ENCODE measurements around the gene SLC7A14. TPM values are rescaled to one million over a fixed set of nuclear protein-coding genes. Genes with fewer than 3 reads are reported as not detected.

Gene SLC7A14
- total and polyA plus RNA-seq, 2 donors (not counting 3 experiments of a cell fraction or from before 2014, with no cell fraction given), result 0.07 to 0.57 TPM

- dilution Hi-C loops (cut with MboI; ENCODE audit: extremely low pct_ligation_motif_present, low sequenced_read_pairs), result no loop called here
- Histone ChIP-seq H3K9me3 (replicated peaks; ENCODE audit: control insufficient read depth, insufficient read depth, low read length) (no peaks in the 10 kb centered on the region), H3K27me3 (ENCODE audit: control insufficient read depth in 2 of 2, insufficient read depth in 2 of 2, low read length in 2 of 2) (no peaks in the 10 kb centered on the region), H3K27ac (ENCODE audit: insufficient read depth, low read depth, low read length) (no peak overlapping the region), H3K4me2 (ENCODE audit: insufficient read depth, low read length) (no peak overlapping the region), H3K79me2 (ENCODE audit: control insufficient read depth, insufficient read depth, low read length) (no peaks in the 10 kb centered on the region), H3K4me1 (ENCODE audit: control insufficient read depth, extremely low read depth, insufficient read depth, low read length) (no peaks in the 10 kb centered on the region), H2AFZ (ENCODE audit: low read depth, low read length) (no peak overlapping the region), H3K36me3 (ENCODE audit: control insufficient read depth in 2 of 2, extremely low read depth in 1 of 2, insufficient read depth in 2 of 2, low read length in 2 of 2) (no peaks in the 10 kb centered on the region), H3K9ac (replicated peaks; ENCODE audit: extremely low read depth, insufficient read depth, low read length) (no peak overlapping the region), H4K20me1 (replicated peaks; ENCODE audit: control insufficient read depth, extremely low read depth, insufficient read depth, low read length) (no peaks in the 10 kb centered on the region), H3K4me3 (replicated peaks in 1 of 3; ENCODE audit: insufficient read depth in 1 of 3, low read depth in 1 of 3, low read length in 3 of 3) (no peak overlapping the region), H3K9me1 (replicated peaks; ENCODE audit: control insufficient read depth, extremely low read depth, insufficient read depth, low read length) (no peaks in the 10 kb centered on the region)
- no TSS peak for BruUV-seq (replicated peaks)
- FAIRE-seq (no peak), DNase-seq (ENCODE audit: low read depth, low spot score) (no peak)
- intact Hi-C loops (cut with micrococcal nuclease), result no loop called here
- CTCF ChIA-PET, result no interaction called here
- POLR2A ChIA-PET, result no interaction called here
- TF ChIP-seq POLR2AphosphoS5 (IDR thresholded peaks at IDR 0.05; ENCODE audit: insufficient read depth, low read depth, low read length), result no peak
- TF ChIP-seq, protein P1, sequence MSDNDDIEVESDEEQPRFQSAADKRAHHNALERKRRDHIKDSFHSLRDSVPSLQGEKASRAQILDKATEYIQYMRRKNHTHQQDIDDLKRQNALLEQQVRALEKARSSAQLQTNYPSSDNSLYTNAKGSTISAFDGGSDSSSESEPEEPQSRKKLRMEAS (IDR thresholded peaks at IDR 0.05; ENCODE audit: insufficient read depth, insufficient read length), result no peak
Observed at GRCh38 chr3:170603770-170604510, 18.1 kb upstream of the SLC7A14 start.

- Histone ChIP-seq H3K9me1 (replicated peaks; ENCODE audit: control insufficient read depth, extremely low read depth, insufficient read depth, low read length) (no peaks in the 10 kb centered on the region), H3K79me2 (ENCODE audit: control insufficient read depth, insufficient read depth, low read length) (no peaks in the 10 kb centered on the region), H3K9ac (replicated peaks; ENCODE audit: extremely low read depth, insufficient read depth, low read length) (no peak overlapping the region), H2AFZ (ENCODE audit: low read depth, low read length) (no peak overlapping the region), H3K4me2 (ENCODE audit: insufficient read depth, low read length) (no peak overlapping the region), H3K27me3 (ENCODE audit: control insufficient read depth in 2 of 2, insufficient read depth in 2 of 2, low read length in 2 of 2) (no peaks in the 10 kb centered on the region), H3K4me1 (ENCODE audit: control insufficient read depth, extremely low read depth, insufficient read depth, low read length) (no peaks in the 10 kb centered on the region), H4K20me1 (replicated peaks; ENCODE audit: control insufficient read depth, extremely low read depth, insufficient read depth, low read length) (no peaks in the 10 kb centered on the region), H3K4me3 (replicated peaks in 1 of 3; ENCODE audit: insufficient read depth in 1 of 3, low read depth in 1 of 3, low read length in 3 of 3) (no peak overlapping the region), H3K27ac (ENCODE audit: insufficient read depth, low read depth, low read length) (no peak overlapping the region), H3K9me3 (replicated peaks; ENCODE audit: control insufficient read depth, insufficient read depth, low read length) (no peaks in the 10 kb centered on the region), H3K36me3 (ENCODE audit: control insufficient read depth in 2 of 2, extremely low read depth in 1 of 2, insufficient read depth in 2 of 2, low read length in 2 of 2) (no peaks in the 10 kb centered on the region)
- no peak for TF ChIP-seq POLR2AphosphoS5 (IDR thresholded peaks at IDR 0.05; ENCODE audit: insufficient read depth, low read depth, low read length)
- no peak for TF ChIP-seq CTCF (IDR thresholded peaks at IDR 0.05; ENCODE audit: extremely low read depth in 1 of 2, insufficient read depth in 1 of 2, low read depth in 1 of 2, low read length in 2 of 2)
- TF ChIP-seq FOS (IDR thresholded peaks at IDR 0.05; ENCODE audit: borderline replicate concordance, insufficient read depth, low read length), result no peak
- TF ChIP-seq MYC (IDR thresholded peaks at IDR 0.05; ENCODE audit: low read depth, low read length), result no peak
- no peak for TF ChIP-seq GATA2 (IDR thresholded peaks at IDR 0.05; ENCODE audit: insufficient read depth, insufficient read length, low read depth, low read length)
- TF ChIP-seq, protein P1 (IDR thresholded peaks at IDR 0.05; ENCODE audit: insufficient read depth, insufficient read length), result no peak
- no peak for TF ChIP-seq JUN (IDR thresholded peaks at IDR 0.05; ENCODE audit: borderline replicate concordance, insufficient read depth, insufficient read length, low read depth)
- no peak for TF ChIP-seq EZH2 (IDR thresholded peaks at IDR 0.05; ENCODE audit: borderline replicate concordance, low read depth, low read length, severe bottlenecking)
- no peak for TF ChIP-seq POLR2A (IDR thresholded peaks at IDR 0.05; ENCODE audit: low read depth, low read length)
- dilution Hi-C loops (cut with MboI; ENCODE audit: extremely low pct_ligation_motif_present, low sequenced_read_pairs), result no loop called here
- FAIRE-seq (no peak), DNase-seq (ENCODE audit: low read depth, low spot score) (no peak)
- CTCF ChIA-PET, result interaction anchor here (1.2 kb wide), 1 partner anchor 209 kb away, joined by 6 read pairs; no protein-coding TSS in a partner anchor
- POLR2A ChIA-PET, result no interaction called here
- BruUV-seq (replicated peaks), result no TSS peak
- intact Hi-C loops (cut with micrococcal nuclease), result no loop called here
Observed at GRCh38 chr3:170602556-170602955, 16.7 kb upstream of the SLC7A14 start.
